GM19035 (cell line): ENCODE results near the gene E2F1.

Source experiments
- ATAC-seq: cut with Tn5 transposase; IDR thresholded peaks from one replicate; pipeline ENCODE4 v1.9.1; 2021; ENCODE audit not compliant: unreplicated experiment

The E2F1 gene

DNA sequence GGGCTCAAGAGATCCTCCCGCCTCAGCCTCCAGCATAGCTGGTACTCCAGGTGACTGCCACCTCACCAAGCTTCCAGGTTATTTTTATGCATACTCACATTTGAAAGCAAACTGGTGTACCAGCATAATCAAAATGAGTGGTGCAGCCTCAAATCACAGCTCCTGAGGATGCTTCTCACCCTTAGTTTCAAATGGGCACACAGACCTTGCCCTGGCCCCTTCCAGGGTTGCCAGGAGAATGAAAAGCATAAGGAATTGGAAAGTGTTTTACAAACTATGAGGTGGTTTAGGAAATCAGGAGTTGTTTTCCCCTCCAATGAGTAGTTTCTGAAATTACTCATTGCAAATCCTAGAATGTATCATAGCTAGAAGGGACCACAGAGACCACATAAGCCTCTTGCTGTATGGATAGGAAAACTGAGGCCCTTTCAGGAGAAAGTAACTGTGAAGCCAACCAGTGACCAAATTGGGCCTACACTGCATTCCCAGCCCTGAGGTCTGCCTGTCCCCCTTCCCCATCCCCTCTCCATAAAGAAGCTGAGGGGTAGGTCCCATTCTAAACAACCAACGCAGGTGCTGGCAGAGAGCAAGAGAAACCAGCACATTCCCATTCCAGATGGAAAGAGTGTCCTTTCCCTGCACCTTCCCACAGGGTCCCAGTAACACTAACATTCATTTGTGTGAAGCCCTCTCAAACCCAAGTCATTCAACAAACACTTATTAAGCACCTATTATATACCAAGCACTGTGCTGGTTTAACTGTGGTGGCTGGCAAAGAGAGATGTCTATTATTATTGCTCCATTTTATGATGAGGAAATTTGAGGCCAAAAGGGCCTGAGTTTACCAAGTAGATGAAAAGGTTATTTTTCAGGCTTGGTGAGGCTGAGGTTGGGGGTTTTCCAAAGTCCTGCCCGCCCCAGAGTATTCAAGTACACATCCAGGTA lies 2.1 kb upstream of the E2F1 start:
- no peak for ATAC-seq

DNA sequence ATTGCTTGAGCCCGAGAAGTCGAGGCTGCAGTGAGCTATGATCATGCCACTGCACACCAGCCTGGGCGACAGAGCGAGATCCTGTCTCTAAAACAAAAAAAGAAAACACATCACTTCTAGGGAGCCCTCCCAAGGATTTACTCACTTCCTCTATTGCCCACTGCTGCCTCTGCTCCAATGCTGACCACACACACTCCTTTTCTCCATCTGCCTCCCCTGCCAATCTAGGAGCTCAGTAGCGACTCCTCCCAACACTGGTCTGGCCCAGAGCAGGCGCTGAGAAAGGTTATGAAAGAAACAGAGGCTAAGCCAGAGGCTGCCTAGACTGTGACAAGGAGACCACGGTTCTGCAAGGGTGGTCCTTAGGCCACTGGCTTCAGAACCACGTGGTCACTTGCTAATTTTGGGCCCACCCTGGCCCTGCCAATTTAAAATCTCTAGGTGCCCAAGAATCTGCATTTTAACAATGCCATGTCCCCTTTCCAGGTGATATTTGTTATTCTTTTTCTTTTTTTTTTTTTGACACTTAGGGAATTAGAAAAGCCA lies 1.3 kb upstream of the E2F1 start:
- ATAC-seq = no peak

GRCh38 chr20:33686984-33687366 lies 790 bp upstream of the E2F1 start:
- ATAC-seq = no peak

DNA sequence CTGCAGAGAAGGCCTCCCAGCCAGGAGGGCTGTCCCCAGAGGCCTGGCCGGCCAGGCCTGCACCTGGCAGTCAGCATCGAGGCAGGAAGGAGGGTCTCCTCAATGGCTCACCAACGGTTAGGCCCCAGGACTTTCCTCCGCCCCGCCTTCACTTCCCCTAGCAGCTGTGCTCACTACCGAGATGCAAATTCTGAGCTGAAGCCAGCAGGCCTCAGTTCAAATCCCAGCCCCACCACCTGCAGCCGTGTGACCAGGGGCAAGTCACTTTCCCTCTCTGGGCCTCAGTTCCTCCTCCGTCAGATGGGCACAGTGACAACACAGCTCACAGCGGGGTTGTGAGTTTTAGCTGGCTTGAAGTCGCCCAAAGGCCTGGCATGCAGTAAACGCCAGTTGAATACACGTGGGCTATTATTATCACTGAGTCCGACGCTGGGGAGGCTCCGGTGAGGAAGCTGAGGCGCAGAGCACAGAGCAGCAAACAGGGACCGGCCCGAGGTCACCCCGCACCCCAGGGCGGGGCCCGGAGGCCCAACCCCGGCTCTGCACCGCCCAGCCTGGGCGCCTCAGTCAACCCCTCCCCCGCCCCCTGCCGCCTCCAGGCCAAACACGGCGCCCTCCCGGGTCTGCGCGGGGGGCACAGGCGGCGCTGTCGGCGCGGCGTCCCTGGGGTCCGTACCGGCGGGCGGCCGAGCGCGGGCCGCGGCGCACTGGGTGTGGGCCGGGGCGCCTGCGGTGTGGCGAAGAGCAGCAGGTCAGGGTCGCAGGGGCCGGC lies 671 bp downstream of the E2F1 start:
- ATAC-seq = peak; percentile 36

- ATAC-seq = no peak
Measured at GRCh38 chr20:33684533-33685327, 1.5 kb downstream of the E2F1 start.

DNA sequence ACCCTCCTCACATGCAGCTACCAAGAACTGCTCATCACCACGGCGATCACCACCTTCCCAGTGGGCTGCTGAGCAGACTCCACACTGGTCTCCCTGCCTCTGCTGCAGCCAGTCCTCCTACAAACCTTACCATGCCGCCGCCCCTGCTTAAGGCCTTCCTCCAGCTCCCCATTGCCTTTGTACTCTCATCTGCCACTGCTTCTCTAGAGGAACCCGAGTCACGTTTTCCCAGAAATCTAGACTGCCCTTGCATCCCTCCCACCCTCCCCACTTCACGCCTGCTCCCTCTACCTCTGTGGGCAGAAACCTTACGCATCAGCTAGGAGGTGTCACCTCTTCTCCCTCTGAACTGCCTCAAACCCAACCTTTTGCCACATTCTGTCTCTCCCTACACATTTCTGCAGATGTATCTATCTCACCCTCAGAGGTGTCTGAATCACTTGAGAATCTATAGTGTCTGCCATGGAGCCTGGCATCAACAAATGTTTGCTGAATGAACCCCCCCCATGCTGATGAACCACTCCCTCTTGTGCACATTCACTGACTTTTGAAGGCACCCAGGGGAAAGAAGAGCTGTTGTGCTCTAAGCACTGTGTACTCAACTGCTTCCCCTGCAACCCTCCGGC lies 4.3 kb downstream of the E2F1 start:
- ATAC-seq = no peak

GRCh38 chr20:33681288-33681687 lies 4.9 kb downstream of the E2F1 start:
- ATAC-seq = no peak

GRCh38 chr20:33680686-33681085 lies 5.5 kb downstream of the E2F1 start:
- ATAC-seq = no peak

GRCh38 chr20:33679758-33680485 lies 6.3 kb downstream of the E2F1 start:
- ATAC-seq = peak; percentile 52

DNA sequence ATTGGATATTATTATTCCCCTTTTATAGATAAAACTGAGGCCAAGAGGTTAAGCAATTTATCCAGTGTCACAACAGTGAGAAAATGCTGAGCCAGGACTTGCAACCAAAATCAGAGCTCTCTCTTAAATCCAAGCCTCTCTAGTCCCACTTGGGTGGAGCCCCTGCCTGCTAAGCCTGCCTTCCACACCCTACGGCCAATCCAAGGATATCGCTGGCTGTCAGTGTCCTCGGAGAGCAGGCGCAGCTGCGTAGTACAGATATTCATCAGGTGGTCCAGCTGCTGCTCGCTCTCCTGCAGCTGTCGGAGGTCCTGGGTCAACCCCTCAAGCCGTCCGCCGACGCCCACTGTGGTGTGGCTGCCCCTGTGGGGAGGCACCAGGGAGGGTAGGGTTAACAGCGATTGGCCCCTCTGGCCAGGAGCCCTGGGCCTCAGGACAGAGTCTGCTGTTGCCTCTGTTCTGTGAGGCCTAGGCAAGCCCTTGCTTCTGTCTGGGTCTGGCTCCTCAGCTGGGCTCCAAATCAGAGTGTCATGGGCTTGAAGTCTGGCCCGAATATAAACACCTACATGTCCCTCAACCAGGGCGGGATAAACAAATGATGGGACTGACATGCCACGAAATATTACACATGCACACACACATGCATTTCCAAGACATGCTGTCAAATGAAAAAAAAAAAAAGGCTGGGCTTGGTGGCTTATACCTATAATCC lies 8.0 kb downstream of the E2F1 start:
- no peak for ATAC-seq

DNA sequence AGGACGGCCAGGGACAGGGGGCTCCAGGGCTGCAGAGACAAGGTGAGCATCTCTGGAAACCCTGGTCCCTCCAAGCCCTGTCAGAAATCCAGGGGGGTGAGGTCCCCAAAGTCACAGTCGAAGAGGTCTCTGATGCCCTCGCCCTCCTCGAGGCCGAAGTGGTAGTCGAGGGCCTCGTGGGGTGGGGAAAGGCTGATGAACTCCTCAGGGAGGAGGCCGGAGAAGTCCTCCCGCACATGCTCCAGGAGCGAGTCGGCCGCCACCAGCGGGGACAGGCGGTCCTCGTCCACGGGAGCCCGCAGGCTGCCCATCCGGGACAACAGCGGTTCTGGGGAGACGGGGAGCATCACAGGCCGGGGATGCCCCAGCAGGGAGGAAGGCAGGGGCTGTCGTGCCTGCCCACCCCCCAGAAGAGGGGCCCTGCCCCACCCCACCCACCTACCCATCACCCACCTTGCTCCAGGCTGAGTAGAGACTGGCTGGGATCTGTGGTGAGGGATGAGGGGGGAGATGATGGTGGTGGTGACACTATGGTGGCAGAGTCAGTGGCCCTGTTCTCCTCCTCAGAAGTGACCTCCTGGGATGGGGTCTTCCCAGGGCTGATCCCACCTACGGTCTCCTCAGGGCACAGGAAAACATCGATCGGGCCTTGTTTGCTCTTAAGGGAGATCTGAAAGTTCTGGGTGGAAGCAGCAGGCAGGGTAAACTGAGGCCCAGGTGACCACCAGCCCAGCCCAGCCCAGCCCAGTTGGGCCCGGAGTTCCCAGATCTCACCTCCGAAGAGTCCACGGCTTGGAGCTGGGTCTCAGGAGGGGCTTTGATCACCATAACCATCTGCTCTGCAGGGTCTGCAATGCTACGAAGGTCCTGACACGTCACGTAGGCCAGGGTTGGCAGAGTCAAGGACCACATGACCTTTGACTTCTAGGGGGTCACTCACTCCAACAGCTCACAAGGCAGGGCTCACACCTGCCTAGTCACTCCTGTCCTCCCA lies 9.2 kb downstream of the E2F1 start:
- no peak for ATAC-seq

GRCh38 chr20:33676121-33676520 lies 10.1 kb downstream of the E2F1 start:
- ATAC-seq = no peak

DNA sequence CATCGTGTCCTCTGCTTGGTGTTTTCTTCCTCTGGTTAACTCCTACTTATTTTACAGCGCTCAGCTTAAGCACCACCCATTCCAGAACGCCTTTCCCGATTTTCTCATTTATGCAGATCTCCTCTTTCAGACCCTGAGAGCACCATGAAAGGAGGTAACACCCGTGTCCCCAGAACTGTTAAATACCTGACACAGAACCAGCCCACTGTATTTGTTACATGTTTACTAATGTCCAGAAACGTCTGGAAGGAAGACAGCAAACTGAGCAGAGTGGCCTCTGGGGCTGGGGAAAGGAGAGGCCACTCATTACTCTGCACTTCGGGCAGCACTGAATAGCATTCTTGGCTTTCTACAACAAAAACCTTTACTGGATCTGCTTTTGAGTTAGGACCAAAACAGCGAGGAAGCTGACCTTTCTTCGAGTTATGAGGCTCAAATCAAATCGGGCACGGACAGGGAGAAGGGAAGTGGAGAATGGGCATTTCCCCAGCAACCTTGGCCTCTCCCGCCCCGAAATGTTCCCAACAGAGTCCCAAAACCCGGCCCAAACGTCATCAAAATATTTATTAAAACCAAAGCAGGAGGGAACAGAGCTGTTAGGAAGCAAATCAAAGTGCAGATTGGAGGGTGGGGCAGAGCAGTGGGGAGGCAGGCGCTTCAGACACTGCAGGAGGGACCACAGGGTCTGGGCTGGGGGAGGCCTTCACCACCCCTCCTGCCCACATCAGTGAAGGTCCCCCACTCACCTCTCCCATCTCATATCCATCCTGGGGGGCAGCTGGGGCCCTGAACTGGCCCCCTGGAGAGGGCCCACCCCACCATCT lies 10.8 kb downstream of the E2F1 start:
- ATAC-seq = no peak

- ATAC-seq = peak; percentile 66
Measured at GRCh38 chr20:33674294-33675135, 11.7 kb downstream of the E2F1 start, which contains the start of gene NECAB3. Gene NECAB3, minus strand, starts transcription at chr20:33674428. Its CDS starts 76 bp downstream, at chr20:33674352.

- ATAC-seq = no peak
Measured at GRCh38 chr20:33673410-33674293, 12.5 kb downstream of the E2F1 start.
